ENCODE data around the gene ECI1. TPM values are rescaled to one million over a fixed set of nuclear protein-coding genes. Genes with fewer than 3 reads are reported as not detected.

Gene ECI1
- total RNA-seq, 1 experiment from 2014 or later: 140 TPM

- ATAC-seq (no peak), DNase-seq (ENCODE audit: low read depth, low spot score) (no peak)
- CTCF ChIA-PET: no interaction called here
- POLR2A ChIA-PET: interaction anchor here (1.1 to 1.4 kb wide), 3 partner anchors 12 to 32 kb away, joined by 4 to 6 read pairs (median 5); partner anchors contain the start of gene ECI1
- intact Hi-C loops (cut with micrococcal nuclease): no loop called here
- H3K4me3 ChIP-seq (replicated peaks in 1 of 2; ENCODE audit: low read depth in 1 of 2, low read length in 2 of 2): no peak overlapping the region
- H3K27ac ChIP-seq (ENCODE audit: low read depth, low read length): peak overlapping the region; percentile 97; the same call in 1 of the 2 replicates
- no peaks in the 10 kb centered on the region for H3K27me3 ChIP-seq (ENCODE audit: insufficient read depth, low read length)
- no TSS peak for BruUV-seq (replicated peaks)
- TF ChIP-seq ZBTB33 (IDR thresholded peaks at IDR 0.05; ENCODE audit: extremely low read depth, insufficient replicate concordance, low read length) (no peak), SRF (IDR thresholded peaks at IDR 0.05; ENCODE audit: low read depth) (no peak), REST (IDR thresholded peaks at IDR 0.05; ENCODE audit: low read depth) (no peak), FOSL1 (IDR thresholded peaks at IDR 0.05; ENCODE audit: low read depth) (no peak), POLR2AphosphoS5 (IDR thresholded peaks at IDR 0.05; ENCODE audit: low read depth, low read length) (no peak), EZH2 (IDR thresholded peaks at IDR 0.05) (no peak), CTCF (IDR thresholded peaks at IDR 0.05 in 2 of 3, conservative IDR thresholded peaks at IDR 0.05 in 1 of 3; ENCODE audit: borderline replicate concordance in 1 of 3, insufficient read depth in 1 of 3, low read depth in 2 of 3, low read length in 2 of 3) (no peak), YY1 (IDR thresholded peaks at IDR 0.05; ENCODE audit: extremely low read depth, insufficient replicate concordance, low read depth, low read length) (no peak), JUND (IDR thresholded peaks at IDR 0.05) (no peak), CBX3 (IDR thresholded peaks at IDR 0.05; ENCODE audit: low read depth) (no peak), ZNF274 (IDR thresholded peaks at IDR 0.05; ENCODE audit: low read depth, low read length) (no peak), ZFX (IDR thresholded peaks at IDR 0.05) (no peak), ATF3 (IDR thresholded peaks at IDR 0.05) (no peak), EZH2phosphoT487 (IDR thresholded peaks at IDR 0.05; ENCODE audit: borderline replicate concordance) (no peak), SP1 (IDR thresholded peaks at IDR 0.05; ENCODE audit: low read depth) (no peak), MAX (IDR thresholded peaks at IDR 0.05) (no peak)
- peak overlapping the region; percentile 75 for H3K4me2 ChIP-seq (ENCODE audit: low read length)
- H3K9me2 ChIP-seq (ENCODE audit: insufficient read depth): no peaks in the 10 kb centered on the region
- no peaks in the 10 kb centered on the region for H3K9me3 ChIP-seq (ENCODE audit: control insufficient read depth in 1 of 2, insufficient read depth in 1 of 2, low read depth in 1 of 2, low read length in 2 of 2)
- H3K4me1 ChIP-seq (ENCODE audit: control insufficient read depth in 1 of 2, insufficient read depth in 2 of 2, low read length in 2 of 2): peaks cover 25 to 30% of the 10 kb centered on the region in 2 experiments
- H3K9ac ChIP-seq (ENCODE audit: low read length): no peak overlapping the region
- H3K79me2 ChIP-seq (ENCODE audit: insufficient read depth, low read length): peaks cover 63% of the 10 kb centered on the region
- RAD21 ChIA-PET (ENCODE audit: low non-redundant PET in 1 of 2, low total read pairs in 2 of 2, uncharacterized antibody in 2 of 2, unreplicated experiment in 2 of 2): interaction anchor here in 1 of 2 experiments (0.6 to 1.1 kb wide), 2 partner anchors 31 to 32 kb away, joined by 3 read pairs; no protein-coding TSS in a partner anchor
- no peak overlapping the region for H2AFZ ChIP-seq (ENCODE audit: low read depth, low read length, poor library complexity, severe bottlenecking)
- H3K36me3 ChIP-seq (ENCODE audit: control insufficient read depth in 1 of 2, insufficient read depth in 2 of 2, low read length in 2 of 2): peaks cover 9 to 16% of the 10 kb centered on the region in 2 experiments; a peak in 3 of 4 replicates
- H4K20me1 ChIP-seq (ENCODE audit: insufficient read depth): no peaks in the 10 kb centered on the region; the same call in 1 of the 2 replicates
These were observed 24.5 kb downstream of the ECI1 start for GRCh38 chr16:2226918-2227317.

All from HCT116 (cell line).